Iris pigment epithelial cell (primary cell): ENCODE data around the gene PIGW.
A peak's percentile ranks its signal among the peaks of the same experiment; 100 is the strongest.

ENCODE experiments used
- DNase-seq: peaks from one replicate; pipeline ENCODE4 v3.0.0-alpha.2; 2011; ENCODE audit warnings: low read depth

Gene PIGW

GRCh38 chr17:36546418-36547093 lies 11.8 kb downstream of the PIGW start:
- DNase-seq, result peak; percentile 10

DNA sequence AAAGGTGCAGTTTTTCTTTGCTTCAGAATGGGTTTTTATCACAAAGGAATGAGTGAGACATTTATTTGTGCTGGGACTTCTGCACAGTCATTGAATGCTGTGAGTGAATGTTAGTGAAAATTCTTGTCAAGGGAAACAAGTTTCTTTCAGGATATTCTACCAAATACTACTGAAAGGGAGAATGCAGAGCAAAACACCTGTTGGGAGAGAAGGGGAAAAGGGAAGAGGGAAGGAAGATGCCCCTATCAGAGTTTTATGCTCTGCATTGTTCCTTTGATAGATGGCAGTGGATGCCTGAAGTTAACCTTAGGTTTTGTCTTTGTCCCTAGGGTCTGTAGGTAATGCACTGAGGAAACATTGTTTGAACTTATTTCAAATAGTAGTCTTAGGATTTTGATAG lies 13.0 kb downstream of the PIGW start:
- DNase-seq, result no peak

- DNase-seq, result no peak
Measured at GRCh38 chr17:36550491-36551417, 16.0 kb downstream of the PIGW start.

DNA sequence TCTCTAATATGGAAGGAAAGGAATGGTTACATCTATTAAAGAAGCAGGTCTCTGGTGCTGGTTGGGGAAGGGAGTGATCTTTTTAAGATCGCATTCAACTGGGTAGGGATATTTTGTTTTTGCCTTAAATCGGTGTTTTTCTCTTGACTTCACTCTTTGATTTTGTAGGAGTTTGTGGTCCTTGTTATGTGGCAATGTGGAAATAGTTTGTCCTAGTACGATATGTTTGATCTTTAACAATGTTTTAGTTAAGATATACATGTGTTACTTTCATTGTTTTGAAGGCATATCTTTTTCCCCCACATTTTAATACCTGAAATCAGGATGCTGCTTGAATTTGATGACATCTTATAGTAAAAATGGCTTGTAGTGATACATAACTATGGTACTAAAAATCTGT lies 18.7 kb downstream of the PIGW start:
- DNase-seq, result no peak

- DNase-seq, result peak; percentile 27
Measured at GRCh38 chr17:36566081-36566480, 31.3 kb downstream of the PIGW start.

GRCh38 chr17:36575028-36575427 lies 40.2 kb downstream of the PIGW start:
- no peak for DNase-seq

- no peak for DNase-seq
Measured at GRCh38 chr17:36576793-36577192, 42.0 kb downstream of the PIGW start.

GRCh38 chr17:36578671-36579070 lies 43.9 kb downstream of the PIGW start:
- DNase-seq, result peak; percentile 50

- DNase-seq, result no peak
Measured at GRCh38 chr17:36583787-36584186, 49.0 kb downstream of the PIGW start.

DNA sequence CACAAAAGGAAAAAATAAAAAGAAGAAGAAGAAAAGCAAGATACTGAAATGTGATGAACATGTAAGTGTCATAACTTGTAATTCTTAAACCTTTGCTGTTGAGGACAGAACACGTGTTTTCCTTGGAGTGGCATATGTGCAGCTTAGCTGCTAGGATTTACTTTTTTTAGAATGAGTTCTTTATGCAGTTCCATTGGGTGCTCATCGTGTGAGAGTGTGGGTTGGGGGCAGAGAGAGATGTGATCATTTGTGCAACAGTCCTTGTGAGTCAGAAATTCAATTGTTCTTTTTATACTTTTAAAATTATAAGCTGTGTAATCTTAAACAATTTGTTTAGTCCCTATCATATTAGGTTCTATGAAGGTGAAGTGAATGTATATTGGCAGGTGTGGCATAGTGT lies 51.4 kb downstream of the PIGW start:
- DNase-seq, result no peak
